IMR-90 (cell line): ENCODE results near the gene SFTPA1. TPM values are rescaled to one million over a fixed set of nuclear protein-coding genes. Genes with fewer than 3 reads are reported as not detected.

Experiments
- ATAC-seq: fragments of 200-7000 bp; cut with Tn5 transposase; 2 replicates; pipeline ENCODE4 v1.9.1; 2020; ENCODE audit warnings: low read depth, mild to moderate bottlenecking, moderate library complexity
- BruUV-seq: library from RNA; stranded (reverse); fragments of 400-500 nt; replicated peaks from 2 replicates; lab custom pipeline; 2021; lab: Mats Ljungman, UMichigan
- CTCF ChIA-PET: fragments of 300-600 bp; formaldehyde crosslinking; extraction: SDS; loops from one replicate; lab custom pipeline; 2021; ENCODE audit warnings: antibody characterized with exemption; lab: Yijun Ruan, JAX
- POLR2A ChIA-PET: fragments of 300-600 bp; sonication (Branson Sonifier 250); formaldehyde crosslinking; loops from one replicate; lab custom pipeline; 2022; ENCODE audit warnings: antibody characterized with exemption; ENCODE audit not compliant: unreplicated experiment; lab: Charles Lee
- DNase-seq: peaks from one replicate; pipeline ENCODE4 v3.0.0; 2013
- H2AFZ ChIP-seq: replicated peaks from 2 replicates; pipeline ENCODE3; 2013; ENCODE audit warnings: low read length, mild to moderate bottlenecking; ENCODE audit not compliant: poor library complexity
- H2AK5ac ChIP-seq: 2 replicates; pipeline ENCODE4 v1.6.1; 2013; ENCODE audit warnings: low read depth, low read length, inconsistent platforms
- H2AK9ac ChIP-seq: replicated peaks from 2 replicates; pipeline ENCODE3; 2013; ENCODE audit warnings: mild to moderate bottlenecking, low read depth, low read length, moderate library complexity; ENCODE audit not compliant: poor library complexity
- H2BK120ac ChIP-seq: 2 replicates; pipeline ENCODE4 v1.6.1; 2013; ENCODE audit warnings: low read depth, low read length, inconsistent platforms
- H2BK15ac ChIP-seq: 3 replicates; pipeline ENCODE4 v1.6.1; 2013; ENCODE audit warnings: low read depth, low read length, inconsistent platforms
- H2BK20ac ChIP-seq: 2 replicates; pipeline ENCODE4 v1.6.1; 2013; ENCODE audit warnings: low read depth, mild to moderate bottlenecking, inconsistent platforms, low read length, moderate library complexity
- H2BK5ac ChIP-seq: 2 replicates; pipeline ENCODE4 v1.6.1; 2013; ENCODE audit warnings: mild to moderate bottlenecking, low read depth, low read length, inconsistent platforms; ENCODE audit not compliant: poor library complexity, severe bottlenecking
- H3K14ac ChIP-seq: replicated peaks from 2 replicates; pipeline ENCODE4 v1.6.1; 2013; ENCODE audit warnings: low read depth, low read length, inconsistent platforms
- H3K18ac ChIP-seq: 2 replicates; pipeline ENCODE4 v1.6.1; 2013; ENCODE audit warnings: low read depth, low read length, control low read depth
- H3K23ac ChIP-seq: 2 replicates; pipeline ENCODE4 v1.6.1; 2013; ENCODE audit warnings: low read depth, low read length, inconsistent platforms
- H3K27ac ChIP-seq: 2 replicates; pipeline ENCODE4 v1.5.1; 2013; ENCODE audit warnings: mild to moderate bottlenecking, control low read depth, low read length; ENCODE audit not compliant: insufficient read depth
- H3K27me3 ChIP-seq: 2 replicates; pipeline ENCODE4 v1.6.1; 2013; ENCODE audit warnings: low read length; ENCODE audit not compliant: control insufficient read depth, insufficient read depth
- H3K36me3 ChIP-seq: 2 replicates; pipeline ENCODE4 v1.6.1; 2013; ENCODE audit warnings: low read length, mixed read lengths; ENCODE audit not compliant: control insufficient read depth, insufficient read depth
- H3K4ac ChIP-seq: 2 replicates; pipeline ENCODE4 v1.6.1; 2013; ENCODE audit warnings: low read depth, low read length, inconsistent platforms
- H3K4me1 ChIP-seq: 2 replicates; pipeline ENCODE4 v1.6.1; 2013; ENCODE audit warnings: low read length, mixed read lengths; ENCODE audit not compliant: control insufficient read depth, insufficient read depth
- H3K4me2 ChIP-seq: 2 replicates; pipeline ENCODE4 v1.6.1; 2013; ENCODE audit warnings: low read depth, mild to moderate bottlenecking, control low read depth, low read length, moderate library complexity
- H3K4me3 ChIP-seq: 2 replicates; pipeline ENCODE4 v1.5.1; 2013; ENCODE audit warnings: low read depth, mild to moderate bottlenecking, control low read depth, low read length, moderate library complexity; ENCODE audit not compliant: insufficient read depth
- H3K56ac ChIP-seq: 2 replicates; pipeline ENCODE4 v1.6.1; 2013; ENCODE audit warnings: low read length, inconsistent platforms; ENCODE audit not compliant: insufficient read depth; ENCODE audit errors: extremely low read depth
- H3K79me1 ChIP-seq, 2 experiments: 2 replicates each; pipeline ENCODE4 v1.6.1; 2013; ENCODE audit warnings: low read length in 2 of 2, inconsistent platforms in 1 of 2, low read depth in 1 of 2
- H3K9ac ChIP-seq: 2 replicates; pipeline ENCODE4 v1.6.1; 2013; ENCODE audit warnings: low read depth, low read length, control low read depth
- H3K9me1 ChIP-seq: 2 replicates; pipeline ENCODE4 v1.6.1; 2013; ENCODE audit warnings: low read length, inconsistent platforms; ENCODE audit not compliant: insufficient read depth
- H3K9me3 ChIP-seq: 2 replicates; pipeline ENCODE4 v1.6.1; 2013; ENCODE audit warnings: low read length; ENCODE audit not compliant: control insufficient read depth, insufficient read depth
- H4K20me1 ChIP-seq: 2 replicates; pipeline ENCODE4 v1.6.1; 2013; ENCODE audit warnings: low read length, inconsistent platforms; ENCODE audit not compliant: insufficient read depth
- H4K5ac ChIP-seq: 2 replicates; pipeline ENCODE4 v1.6.1; 2013; ENCODE audit warnings: mild to moderate bottlenecking, low read depth, low read length, control low read depth
- H4K8ac ChIP-seq, 2 experiments: 2 replicates each; pipeline ENCODE4 v1.6.1; 2013; ENCODE audit warnings: low read depth in 2 of 2, low read length in 2 of 2, control low read depth in 1 of 2, inconsistent platforms in 1 of 2
- H4K91ac ChIP-seq: 2 replicates; pipeline ENCODE4 v1.6.1; 2013; ENCODE audit warnings: low read depth, low read length, inconsistent platforms; ENCODE audit not compliant: insufficient read depth
- BHLHE40 ChIP-seq: fragments of 150-350 bp; IDR thresholded peaks from 2 replicates; pipeline ENCODE4 v1.6.1; 2016; ENCODE audit warnings: mild to moderate bottlenecking, low read depth, low read length
- CEBPB ChIP-seq: IDR thresholded peaks from 2 replicates; pipeline ENCODE4 v1.6.1; 2012; ENCODE audit warnings: low read depth, low read length, improper control_type of control experiment
- CHD1 ChIP-seq: IDR thresholded peaks from 2 replicates; pipeline ENCODE4 v1.6.1; 2012; ENCODE audit warnings: low read depth, low read length, improper control_type of control experiment
- ELK1 ChIP-seq: fragments of 150-350 bp; IDR thresholded peaks from 2 replicates; pipeline ENCODE4 v1.6.1; 2016; ENCODE audit warnings: low read depth, mild to moderate bottlenecking, low read length, moderate library complexity, borderline replicate concordance
- FOS ChIP-seq: fragments of 150-350 bp; IDR thresholded peaks from 2 replicates; pipeline ENCODE4 v1.6.1; 2016; ENCODE audit warnings: low read depth, low read length
- MAFK ChIP-seq: IDR thresholded peaks from 2 replicates; pipeline ENCODE4 v1.6.1; 2012; ENCODE audit warnings: low read depth, low read length, improper control_type of control experiment
- MAZ ChIP-seq: IDR thresholded peaks from 2 replicates; pipeline ENCODE4 v1.6.1; 2012; ENCODE audit warnings: low read depth, mild to moderate bottlenecking, low read length, improper control_type of control experiment, moderate library complexity, borderline replicate concordance
- MXI1 ChIP-seq: IDR thresholded peaks from 2 replicates; pipeline ENCODE4 v1.6.1; 2012; ENCODE audit warnings: low read depth, mild to moderate bottlenecking, low read length, moderate library complexity, borderline replicate concordance
- NFE2L2 ChIP-seq: fragments of 150-350 bp; IDR thresholded peaks from 2 replicates; pipeline ENCODE4 v1.6.1; 2016; ENCODE audit warnings: low read depth, mild to moderate bottlenecking, low read length
- POLR2A ChIP-seq: IDR thresholded peaks from 2 replicates; pipeline ENCODE4 v1.6.1; 2012; ENCODE audit warnings: mild to moderate bottlenecking, low read depth, low read length
- RAD21 ChIP-seq: IDR thresholded peaks from 2 replicates; pipeline ENCODE4 v1.6.1; 2012; ENCODE audit warnings: low read length, improper control_type of control experiment
- RCOR1 ChIP-seq: IDR thresholded peaks from 2 replicates; pipeline ENCODE4 v1.6.1; 2012; ENCODE audit warnings: mild to moderate bottlenecking, low read length, improper control_type of control experiment; ENCODE audit not compliant: insufficient replicate concordance
- RFX5 ChIP-seq: IDR thresholded peaks from 2 replicates; pipeline ENCODE4 v1.8.0; 2012; ENCODE audit warnings: low read depth, mild to moderate bottlenecking, low read length, moderate library complexity
- SMC3 ChIP-seq: fragments of 150-350 bp; IDR thresholded peaks from 2 replicates; pipeline ENCODE4 v1.6.1; 2016; ENCODE audit warnings: low read depth, mild to moderate bottlenecking, antibody characterized with exemption, low read length, moderate library complexity
- WGBS, 2 experiments: methylation state at CpG; one replicate each; pipeline versions ENCODE4 v1.1.5 to v1.1.7; 2013; ENCODE audit warnings: missing lambda C conversion rate in 2 of 2; ENCODE audit not compliant: insufficient read length in 1 of 2; ENCODE audit errors: extremely low coverage in 2 of 2; 5-methylcytosine and 5-hydroxymethylcytosine counted together
- dilution Hi-C: fragments of 300-500 bp; cut with HindIII; formaldehyde crosslinking; loops from one replicate; pipeline ENCODE4 v1.14.3; 2018; ENCODE audit warnings: low sequenced_read_pairs; ENCODE audit not compliant: unreplicated experiment
- in situ Hi-C: fragments of 300-500 bp; cut with MboI; formaldehyde crosslinking; loops from 3 replicates; pipeline ENCODE4 v1.14.3; 2019; ENCODE audit warnings: low sequenced_read_pairs, inconsistent platforms, mixed read lengths
- intact Hi-C: fragments of 100-400 bp; cut with micrococcal nuclease; formaldehyde crosslinking; loops from 2 replicates; pipeline ENCODE4 v1.10.0; 2022
- polyA plus RNA-seq, 3 experiments: library from polyadenylated mRNA; depleted of rRNA; stranded (reverse); fragments of >200 nt; gene quantifications; 2 replicates each; pipeline ENCODE4 v1.2.3, GENCODE V29; 2012; ENCODE audit warnings: low replicate concordance in 1 of 3
- total RNA-seq: library from RNA; depleted of rRNA; stranded (reverse); fragments of >200 nt; gene quantifications from 2 replicates; pipeline ENCODE4 v1.2.3, GENCODE V29; 2012
- TF ChIP-seq, protein P1 (sequence below): fragments of 150-350 bp; IDR thresholded peaks from 2 replicates; pipeline ENCODE4 v1.6.1; 2017; ENCODE audit warnings: mild to moderate bottlenecking, antibody characterized with exemption, low read length, low read depth
- TF ChIP-seq, protein P2 (sequence below): conservative IDR thresholded peaks from 2 replicates; pipeline ENCODE4 v1.5.1; 2012; ENCODE audit warnings: mild to moderate bottlenecking, low read depth, low read length, improper control_type of control experiment

SFTPA1 gene
- total and polyA plus RNA-seq, 2 of the 4 experiments (the other 2 are of a cell fraction): not detected

GRCh38 chr10:79638318-79638717 lies 27.6 kb downstream of the SFTPA1 start:
- no peak overlapping the region for H2AK5ac ChIP-seq
- intact Hi-C loops (no loop called here), in situ Hi-C loops (no loop called here), dilution Hi-C loops (no loop called here)
- no peaks in the 10 kb centered on the region for H3K79me1 ChIP-seq
- H4K20me1 ChIP-seq: no peaks in the 10 kb centered on the region
- BruUV-seq: no TSS peak
- 0% methylated on average over 1 of the region's 3 CpGs; no CpG with 5 or more reads in 1 of the 2 experiments for WGBS, 2 experiments
- H3K9ac ChIP-seq: no peak overlapping the region
- no peak overlapping the region for H3K4ac ChIP-seq
- TF ChIP-seq CHD1: no peak
- TF ChIP-seq NFE2L2: no peak
- TF ChIP-seq MAZ: no peak
- TF ChIP-seq RAD21: no peak
- TF ChIP-seq MAFK: no peak
- no peak for TF ChIP-seq BHLHE40
- no peak for TF ChIP-seq CEBPB
- TF ChIP-seq, protein P1, sequence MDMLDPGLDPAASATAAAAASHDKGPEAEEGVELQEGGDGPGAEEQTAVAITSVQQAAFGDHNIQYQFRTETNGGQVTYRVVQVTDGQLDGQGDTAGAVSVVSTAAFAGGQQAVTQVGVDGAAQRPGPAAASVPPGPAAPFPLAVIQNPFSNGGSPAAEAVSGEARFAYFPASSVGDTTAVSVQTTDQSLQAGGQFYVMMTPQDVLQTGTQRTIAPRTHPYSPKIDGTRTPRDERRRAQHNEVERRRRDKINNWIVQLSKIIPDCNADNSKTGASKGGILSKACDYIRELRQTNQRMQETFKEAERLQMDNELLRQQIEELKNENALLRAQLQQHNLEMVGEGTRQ: no peak
- TF ChIP-seq SMC3: no peak
- TF ChIP-seq MXI1: no peak
- TF ChIP-seq, protein P2, sequence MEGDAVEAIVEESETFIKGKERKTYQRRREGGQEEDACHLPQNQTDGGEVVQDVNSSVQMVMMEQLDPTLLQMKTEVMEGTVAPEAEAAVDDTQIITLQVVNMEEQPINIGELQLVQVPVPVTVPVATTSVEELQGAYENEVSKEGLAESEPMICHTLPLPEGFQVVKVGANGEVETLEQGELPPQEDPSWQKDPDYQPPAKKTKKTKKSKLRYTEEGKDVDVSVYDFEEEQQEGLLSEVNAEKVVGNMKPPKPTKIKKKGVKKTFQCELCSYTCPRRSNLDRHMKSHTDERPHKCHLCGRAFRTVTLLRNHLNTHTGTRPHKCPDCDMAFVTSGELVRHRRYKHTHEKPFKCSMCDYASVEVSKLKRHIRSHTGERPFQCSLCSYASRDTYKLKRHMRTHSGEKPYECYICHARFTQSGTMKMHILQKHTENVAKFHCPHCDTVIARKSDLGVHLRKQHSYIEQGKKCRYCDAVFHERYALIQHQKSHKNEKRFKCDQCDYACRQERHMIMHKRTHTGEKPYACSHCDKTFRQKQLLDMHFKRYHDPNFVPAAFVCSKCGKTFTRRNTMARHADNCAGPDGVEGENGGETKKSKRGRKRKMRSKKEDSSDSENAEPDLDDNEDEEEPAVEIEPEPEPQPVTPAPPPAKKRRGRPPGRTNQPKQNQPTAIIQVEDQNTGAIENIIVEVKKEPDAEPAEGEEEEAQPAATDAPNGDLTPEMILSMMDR: no peak
- TF ChIP-seq FOS: no peak
- no peak for TF ChIP-seq POLR2A
- TF ChIP-seq RFX5: no peak
- no peak for TF ChIP-seq ELK1
- TF ChIP-seq RCOR1: no peak
- no peak overlapping the region for H3K14ac ChIP-seq
- DNase-seq (no peak), ATAC-seq (no peak)
- H3K4me1 ChIP-seq: no peaks in the 10 kb centered on the region
- H4K5ac ChIP-seq: no peak overlapping the region
- H3K23ac ChIP-seq: no peak overlapping the region
- no peak overlapping the region for H2BK20ac ChIP-seq
- no peaks in the 10 kb centered on the region; the same call in none of the 2 replicates for H3K27me3 ChIP-seq
- H2AK9ac ChIP-seq: no peak overlapping the region
- no peak overlapping the region for H2BK5ac ChIP-seq
- H3K56ac ChIP-seq: no peak overlapping the region
- no peak overlapping the region for H3K4me3 ChIP-seq
- H3K18ac ChIP-seq: no peak overlapping the region
- no peak overlapping the region for H4K91ac ChIP-seq
- no peak overlapping the region for H2AFZ ChIP-seq
- no peak overlapping the region for H2BK120ac ChIP-seq
- H3K9me1 ChIP-seq: no peaks in the 10 kb centered on the region
- H4K8ac ChIP-seq: no peak overlapping the region
- CTCF ChIA-PET: no interaction called here
- no peaks in the 10 kb centered on the region for H3K9me3 ChIP-seq
- no peak overlapping the region for H2BK15ac ChIP-seq
- POLR2A ChIA-PET: no interaction called here
- H3K36me3 ChIP-seq: no peaks in the 10 kb centered on the region
- no peak overlapping the region for H3K4me2 ChIP-seq
- H3K27ac ChIP-seq: no peak overlapping the region
